H1 (cell line): ENCODE measurements around the gene CRHR2. TPM values are rescaled to one million over a fixed set of nuclear protein-coding genes. Genes with fewer than 3 reads are reported as not detected.

Source experiments
- CTCF ChIA-PET: fragments of 300-600 bp; sonication (Branson Sonifier 250); formaldehyde crosslinking; loops from one replicate; lab custom pipeline; 2021; ENCODE audit not compliant: partially characterized antibody; lab: Charles Lee
- POLR2A ChIA-PET: fragments of 300-600 bp; sonication (Branson Sonifier 250); formaldehyde crosslinking; loops from one replicate; lab custom pipeline; 2021; ENCODE audit warnings: inconsistent platforms; ENCODE audit not compliant: partially characterized antibody; lab: Charles Lee
- DNase-seq, 2 experiments: peaks; one replicate each; pipeline versions ENCODE4 v3.0.0 to v3.0.0-alpha.2; 2010 to 2022; ENCODE audit warnings: low spot score in 2 of 2, low read depth in 1 of 2, mixed read lengths in 1 of 2
- FAIRE-seq: peaks from 2 replicates; lab custom pipeline; 2011; peaks lifted over from hg19 to GRCh38; lab: Jason Lieb, UNC
- H2AFZ ChIP-seq: 2 replicates; pipeline ENCODE4 v1.8.1; 2012; ENCODE audit warnings: low read length, inconsistent platforms
- H2AK5ac ChIP-seq: 2 replicates; pipeline ENCODE4 v1.6.1; 2013; ENCODE audit warnings: low read depth, low read length
- H2BK120ac ChIP-seq: replicated peaks from 2 replicates; pipeline ENCODE3; 2013; ENCODE audit warnings: low read depth, low read length, inconsistent platforms
- H2BK12ac ChIP-seq: 2 replicates; pipeline ENCODE4 v1.6.1; 2013; ENCODE audit warnings: low read depth, low read length
- H2BK15ac ChIP-seq: 2 replicates; pipeline ENCODE4 v1.6.1; 2013; ENCODE audit warnings: low read length
- H2BK20ac ChIP-seq: 2 replicates; pipeline ENCODE4 v1.6.1; 2013; ENCODE audit warnings: low read length
- H2BK5ac ChIP-seq: 2 replicates; pipeline ENCODE4 v1.6.1; 2013; ENCODE audit warnings: low read depth, low read length
- H3K14ac ChIP-seq: 2 replicates; pipeline ENCODE4 v1.6.1; 2013; ENCODE audit warnings: inconsistent platforms; ENCODE audit not compliant: insufficient read length
- H3K18ac ChIP-seq: 2 replicates; pipeline ENCODE4 v1.6.1; 2013; ENCODE audit warnings: low read length; ENCODE audit errors: extremely low read depth
- H3K23ac ChIP-seq: 2 replicates; pipeline ENCODE4 v1.6.1; 2013; ENCODE audit warnings: inconsistent platforms; ENCODE audit not compliant: insufficient read length
- H3K23me2 ChIP-seq: 2 replicates; pipeline ENCODE4 v1.6.1; 2013; ENCODE audit warnings: low read depth, low read length
- H3K27ac ChIP-seq: 2 replicates; pipeline ENCODE4 v1.6.1; 2011; ENCODE audit warnings: low read depth, low read length, inconsistent platforms
- H3K27me3 ChIP-seq, 4 experiments: replicated peaks in 1 of 4; 1 replicate in 1 of 4; 2 replicates in 3 of 4; pipeline versions ENCODE4 v1.6.1 to v1.8.1; 2011 to 2013; ENCODE audit warnings: low read length in 3 of 4, mild to moderate bottlenecking in 3 of 4, inconsistent platforms in 2 of 4, mixed read lengths in 2 of 4, moderate library complexity in 1 of 4; ENCODE audit not compliant: control insufficient read depth in 3 of 4, insufficient read depth in 3 of 4; ENCODE audit errors: extremely low read depth in 1 of 4
- H3K36me3 ChIP-seq, 4 experiments: 2 replicates each; pipeline versions ENCODE4 v1.6.1 to v1.8.1; 2011 to 2013; ENCODE audit warnings: mild to moderate bottlenecking in 4 of 4, low read length in 3 of 4, moderate library complexity in 2 of 4, control low read depth in 1 of 4, inconsistent platforms in 1 of 4; ENCODE audit not compliant: insufficient read depth in 4 of 4, control insufficient read depth in 2 of 4
- H3K4ac ChIP-seq: replicated peaks from 2 replicates; pipeline ENCODE3; 2013; ENCODE audit warnings: low read length, low read depth, mixed read lengths, inconsistent platforms; ENCODE audit not compliant: insufficient read length
- H3K4me1 ChIP-seq, 4 experiments: replicated peaks in 1 of 4; 1 replicate in 1 of 4; 2 replicates in 3 of 4; pipeline versions ENCODE4 v1.6.1 to v1.8.1; 2011 to 2013; ENCODE audit warnings: low read length in 3 of 4, inconsistent platforms in 2 of 4, mixed read lengths in 1 of 4; ENCODE audit not compliant: insufficient read depth in 4 of 4, control insufficient read depth in 3 of 4
- H3K4me2 ChIP-seq, 2 experiments: 2 replicates each; pipeline versions ENCODE4 v1.6.1 to v1.8.1; 2011 to 2013; ENCODE audit warnings: low read depth in 2 of 2, low read length in 2 of 2, control low read depth in 1 of 2, inconsistent platforms in 1 of 2, mild to moderate bottlenecking in 1 of 2; ENCODE audit not compliant: insufficient read depth in 1 of 2
- H3K4me3 ChIP-seq, 4 experiments: fragments of 200-600, 300-600 bp in 1 of 4; sonication (generic), shearing (Covaris generic), sonication (Bioruptor Twin) in 1 of 4; 2 replicates each; pipeline versions ENCODE4 v1.5.1 to v1.8.1; 2011 to 2016; ENCODE audit warnings: low read length in 4 of 4, low read depth in 3 of 4, control low read depth in 2 of 4, inconsistent platforms in 2 of 4, mild to moderate bottlenecking in 2 of 4, mixed read lengths in 1 of 4, moderate library complexity in 1 of 4; ENCODE audit not compliant: insufficient read depth in 2 of 4; ENCODE audit errors: extremely low read depth in 1 of 4
- H3K56ac ChIP-seq: replicated peaks from 2 replicates; pipeline ENCODE3; 2013; ENCODE audit warnings: low read depth, mild to moderate bottlenecking, mixed read lengths, low read length, inconsistent platforms; ENCODE audit not compliant: insufficient read length
- H3K79me1 ChIP-seq: 2 replicates; pipeline ENCODE4 v1.6.1; 2013; ENCODE audit warnings: low read depth, low read length, control low read depth
- H3K79me2 ChIP-seq, 2 experiments: 2 replicates each; pipeline versions ENCODE4 v1.6.1 to v1.8.1; 2012 to 2013; ENCODE audit warnings: low read length in 2 of 2, mild to moderate bottlenecking in 2 of 2, inconsistent platforms in 1 of 2; ENCODE audit not compliant: insufficient read depth in 2 of 2, control insufficient read depth in 1 of 2
- H3K9ac ChIP-seq, 4 experiments: replicated peaks in 1 of 4; 1 replicate in 1 of 4; 2 replicates in 3 of 4; pipeline versions ENCODE4 v1.6.1 to v1.8.1; 2011 to 2013; ENCODE audit warnings: low read depth in 3 of 4, low read length in 3 of 4, control low read depth in 2 of 4, mild to moderate bottlenecking in 2 of 4, moderate library complexity in 2 of 4, inconsistent platforms in 1 of 4; ENCODE audit errors: extremely low read depth in 1 of 4
- H3K9me3 ChIP-seq, 2 experiments: 2 replicates each; pipeline versions ENCODE4 v1.6.1 to v1.8.1; 2012 to 2013; ENCODE audit warnings: mild to moderate bottlenecking in 2 of 2, moderate library complexity in 2 of 2, control low read depth in 1 of 2, inconsistent platforms in 1 of 2, low read depth in 1 of 2, low read length in 1 of 2, mixed read lengths in 1 of 2; ENCODE audit not compliant: insufficient read depth in 2 of 2
- H4K20me1 ChIP-seq, 2 experiments: replicated peaks in 1 of 2; 2 replicates each; pipeline versions ENCODE3 to v1.8.1; 2011 to 2013; ENCODE audit warnings: inconsistent platforms in 2 of 2, low read length in 2 of 2, mild to moderate bottlenecking in 1 of 2; ENCODE audit not compliant: insufficient read depth in 2 of 2, control insufficient read depth in 1 of 2
- H4K5ac ChIP-seq: 2 replicates; pipeline ENCODE4 v1.6.1; 2013; ENCODE audit warnings: low read length, low read depth, mixed read lengths, inconsistent platforms; ENCODE audit not compliant: insufficient read length
- H4K8ac ChIP-seq: 2 replicates; pipeline ENCODE4 v1.8.0; 2013; ENCODE audit warnings: mild to moderate bottlenecking, moderate library complexity, low read length, inconsistent platforms; ENCODE audit not compliant: insufficient read depth; ENCODE audit errors: extremely low read depth
- H4K91ac ChIP-seq: replicated peaks from 2 replicates; pipeline ENCODE3; 2013; ENCODE audit warnings: low read length, mixed read lengths, inconsistent platforms; ENCODE audit not compliant: insufficient read length
- CREB1 ChIP-seq: IDR thresholded peaks from 2 replicates; pipeline ENCODE4 v1.6.1; 2012; ENCODE audit warnings: inconsistent platforms
- EP300 ChIP-seq, 2 experiments: IDR thresholded peaks; 1 replicate in 1 of 2; 2 replicates in 1 of 2; pipeline ENCODE4 v1.6.1; 2011 to 2012; ENCODE audit warnings: low read depth in 2 of 2, low read length in 2 of 2, mild to moderate bottlenecking in 2 of 2, borderline replicate concordance in 1 of 2, inconsistent platforms in 1 of 2, moderate library complexity in 1 of 2
- EZH2 ChIP-seq: fragments of 200-600 bp; sonication (generic); IDR thresholded peaks from 2 replicates; pipeline ENCODE4 v1.7.1; 2012; ENCODE audit warnings: low read depth, mild to moderate bottlenecking, moderate library complexity, low read length, inconsistent platforms; ENCODE audit not compliant: severe bottlenecking
- HDAC6 ChIP-seq: IDR thresholded peaks from one replicate; pipeline ENCODE4 v1.7.1; 2012; ENCODE audit warnings: low read depth, mild to moderate bottlenecking, inconsistent platforms, low read length, moderate library complexity
- JUN ChIP-seq: IDR thresholded peaks from 2 replicates; pipeline ENCODE4 v1.6.1; 2011; ENCODE audit warnings: low read depth, mild to moderate bottlenecking, improper control_type of control experiment, low read length
- RFX5 ChIP-seq: IDR thresholded peaks from 2 replicates; pipeline ENCODE4 v1.6.1; 2011; ENCODE audit warnings: low read depth, low read length, improper control_type of control experiment, borderline replicate concordance
- SIX5 ChIP-seq: IDR thresholded peaks from 2 replicates; pipeline ENCODE4 v1.6.1; 2011; ENCODE audit warnings: mild to moderate bottlenecking, low read depth, low read length
- TAF1 ChIP-seq: IDR thresholded peaks from 2 replicates; pipeline ENCODE4 v1.6.1; 2011; ENCODE audit warnings: mild to moderate bottlenecking, low read depth, low read length
- TAF7 ChIP-seq: optimal IDR thresholded peaks from 2 replicates; pipeline ENCODE3; 2011; ENCODE audit warnings: low read depth, mild to moderate bottlenecking, inconsistent platforms, low read length, moderate library complexity, borderline replicate concordance
- WGBS, 2 experiments: shearing (Covaris generic) in 1 of 2; methylation state at CpG; one replicate each; pipeline versions ENCODE4 v1.1.6 to v1.1.7; 2013 to 2015; ENCODE audit warnings: low lambda C conversion rate in 2 of 2, mixed read lengths in 2 of 2, inconsistent platforms in 1 of 2, low coverage in 1 of 2, missing lambda C conversion rate in 1 of 2; ENCODE audit not compliant: insufficient replicate concordance in 2 of 2, insufficient coverage in 1 of 2, insufficient read length in 1 of 2; ENCODE audit errors: extremely low coverage in 1 of 2, missing lambda C conversion rate in 1 of 2; 5-methylcytosine and 5-hydroxymethylcytosine counted together
- polyA plus RNA-seq, 7 experiments: library from polyadenylated mRNA; depleted of rRNA in 3 of 7; stranded (reverse) in 5 of 7; unstranded in 2 of 7; fragments of >200 nt in 5 of 7; fragments of 200-250 nt in 2 of 7; gene quantifications; 1 replicate in 5 of 7; 2 replicates in 1 of 7; 4 replicates in 1 of 7; pipeline versions ENCODE4 v1.2.1 to v1.2.3, GENCODE V29; 2011 to 2013; ENCODE audit warnings: missing spikeins in 2 of 7, mixed read lengths in 2 of 7
- total RNA-seq: library from RNA; stranded (reverse); fragmentation: NEBNext Ultra II Directional; extraction: Animal tissue kit (Norgen Biotek cat#: 25700); gene quantifications from 2 replicates; pipeline ENCODE4 v1.2.1, GENCODE V29; 2021
- TF ChIP-seq, protein P1 (sequence below): IDR thresholded peaks from 2 replicates; pipeline ENCODE4 v1.6.1; 2012; ENCODE audit warnings: inconsistent platforms
- TF ChIP-seq, protein P2 (sequence below), 3 experiments: IDR thresholded peaks; 1 replicate in 2 of 3; 2 replicates in 1 of 3; pipeline versions ENCODE4 v1.5.1 to v1.6.1; 2011; ENCODE audit warnings: low read length in 3 of 3, mild to moderate bottlenecking in 3 of 3, inconsistent platforms in 2 of 3, low read depth in 1 of 3, moderate library complexity in 1 of 3; ENCODE audit not compliant: insufficient read depth in 1 of 3; ENCODE audit errors: control extremely low read depth in 1 of 3

CRHR2 gene
- total and polyA plus RNA-seq, 2 of the 8 experiments (the other 6 are each of a cell fraction or from before 2014, with no cell fraction given) = 0.37 to 1.3 TPM

DNA sequence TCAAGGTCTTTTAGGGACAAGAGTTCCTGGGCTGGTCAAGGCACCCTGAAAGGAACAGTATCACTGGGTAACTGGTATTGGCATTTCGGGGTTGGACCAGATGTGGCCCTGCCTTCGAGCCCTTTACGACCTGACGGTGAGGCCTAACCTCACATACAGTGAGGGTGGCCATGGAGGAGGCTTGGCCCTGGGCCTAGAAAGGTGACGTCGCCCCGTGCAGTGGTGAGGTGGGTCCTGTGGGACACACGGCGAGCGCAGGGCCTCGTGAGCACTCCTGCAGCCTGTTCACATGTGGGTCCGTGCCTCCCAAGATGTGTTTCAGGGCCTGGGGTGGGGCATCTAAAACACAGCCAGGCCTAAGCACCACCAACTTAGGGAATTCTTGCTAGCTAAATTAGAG is 36.1 kb downstream of the CRHR2 start:
- Histone ChIP-seq H3K79me1 (peaks cover 2% of the 10 kb centered on the region; the same call in 1 of the 2 replicates), H3K4me3 (no peak overlapping the region), H4K5ac (no peak overlapping the region), H3K56ac (no peak overlapping the region), H3K4me2 (no peak overlapping the region), H2BK12ac (no peak overlapping the region), H2AFZ (no peak overlapping the region), H3K27ac (no peak overlapping the region), H2BK5ac (no peak overlapping the region), H3K79me2 (peaks cover 0 to 15% of the 10 kb centered on the region in 2 experiments; a peak in 2 of 4 replicates), H3K23me2 (no peaks in the 10 kb centered on the region; the same call in 1 of the 2 replicates), H2AK5ac (no peak overlapping the region), H4K8ac (no peak overlapping the region), H3K4me1 (peaks cover 2 to 7% (median 4%) of the 10 kb centered on the region in 4 experiments; a peak in 6 of 7 replicates), H3K9ac (no peak overlapping the region), H4K91ac (no peak overlapping the region), H3K27me3 (no peaks in the 10 kb centered on the region), H3K9me3 (no peaks in the 10 kb centered on the region), H2BK15ac (no peak overlapping the region), H3K36me3 (peaks cover 0 to 9% (median 2%) of the 10 kb centered on the region in 4 experiments; a peak in 3 of 8 replicates), H2BK120ac (no peak overlapping the region), H2BK20ac (no peak overlapping the region), H4K20me1 (peaks cover 8 to 9% of the 10 kb centered on the region in 2 experiments), H3K18ac (no peak overlapping the region), H3K4ac (no peak overlapping the region), H3K14ac (no peak overlapping the region), H3K23ac (no peak overlapping the region)
- FAIRE-seq (no peak), DNase-seq (peak in 1 of 2 experiments; percentile 36)
- CTCF ChIA-PET = interaction anchor here (0.9 to 1.1 kb wide), 3 partner anchors 32 to 145 kb away, joined by 3 to 4 read pairs (median 3); no protein-coding TSS in a partner anchor
- POLR2A ChIA-PET = interaction anchor here (1.5 to 2.2 kb wide), 2 partner anchors 9 to 38 kb away, joined by 3 to 9 read pairs; no protein-coding TSS in a partner anchor
- 94% methylated on average over 12 of the region's 12 CpGs; no CpG with 5 or more reads in 1 of the 2 experiments for WGBS, 2 experiments
- no peak for TF ChIP-seq SIX5
- no peak for TF ChIP-seq EZH2
- TF ChIP-seq RFX5 = no peak
- TF ChIP-seq EP300 (IDR thresholded peaks at IDR 0.05; ENCODE audit: borderline replicate concordance in 1 of 2, low read depth in 2 of 2, low read length in 2 of 2) = no peak
- no peak for TF ChIP-seq HDAC6
- TF ChIP-seq, protein P1, sequence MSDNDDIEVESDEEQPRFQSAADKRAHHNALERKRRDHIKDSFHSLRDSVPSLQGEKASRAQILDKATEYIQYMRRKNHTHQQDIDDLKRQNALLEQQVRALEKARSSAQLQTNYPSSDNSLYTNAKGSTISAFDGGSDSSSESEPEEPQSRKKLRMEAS = no peak
- TF ChIP-seq, protein P2, sequence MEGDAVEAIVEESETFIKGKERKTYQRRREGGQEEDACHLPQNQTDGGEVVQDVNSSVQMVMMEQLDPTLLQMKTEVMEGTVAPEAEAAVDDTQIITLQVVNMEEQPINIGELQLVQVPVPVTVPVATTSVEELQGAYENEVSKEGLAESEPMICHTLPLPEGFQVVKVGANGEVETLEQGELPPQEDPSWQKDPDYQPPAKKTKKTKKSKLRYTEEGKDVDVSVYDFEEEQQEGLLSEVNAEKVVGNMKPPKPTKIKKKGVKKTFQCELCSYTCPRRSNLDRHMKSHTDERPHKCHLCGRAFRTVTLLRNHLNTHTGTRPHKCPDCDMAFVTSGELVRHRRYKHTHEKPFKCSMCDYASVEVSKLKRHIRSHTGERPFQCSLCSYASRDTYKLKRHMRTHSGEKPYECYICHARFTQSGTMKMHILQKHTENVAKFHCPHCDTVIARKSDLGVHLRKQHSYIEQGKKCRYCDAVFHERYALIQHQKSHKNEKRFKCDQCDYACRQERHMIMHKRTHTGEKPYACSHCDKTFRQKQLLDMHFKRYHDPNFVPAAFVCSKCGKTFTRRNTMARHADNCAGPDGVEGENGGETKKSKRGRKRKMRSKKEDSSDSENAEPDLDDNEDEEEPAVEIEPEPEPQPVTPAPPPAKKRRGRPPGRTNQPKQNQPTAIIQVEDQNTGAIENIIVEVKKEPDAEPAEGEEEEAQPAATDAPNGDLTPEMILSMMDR (IDR thresholded peaks at IDR 0.05; ENCODE audit: control extremely low read depth in 1 of 3, insufficient read depth in 1 of 3, low read depth in 1 of 3, low read length in 3 of 3) = no peak
- TF ChIP-seq JUN = no peak
- TF ChIP-seq TAF7 = no peak
- TF ChIP-seq TAF1 = no peak
- TF ChIP-seq CREB1 = no peak
